GM19043 (cell line): ENCODE results near the gene CDH13.

Source experiments
- ATAC-seq: cut with Tn5 transposase; IDR thresholded peaks from one replicate; pipeline ENCODE4 v1.9.1; 2021; ENCODE audit warnings: low read depth; ENCODE audit not compliant: unreplicated experiment

Gene CDH13

GRCh38 chr16:82769845-82770244 lies 143.1 kb downstream of the CDH13 start:
- no peak for ATAC-seq

GRCh38 chr16:82772215-82772614 lies 145.4 kb downstream of the CDH13 start:
- ATAC-seq = no peak

GRCh38 chr16:82773018-82773417 lies 146.2 kb downstream of the CDH13 start:
- ATAC-seq = no peak

GRCh38 chr16:82776470-82777146 lies 149.8 kb downstream of the CDH13 start:
- ATAC-seq = no peak

- no peak for ATAC-seq
Measured at GRCh38 chr16:82782715-82783251, 156.0 kb downstream of the CDH13 start.

- ATAC-seq = no peak
Measured at GRCh38 chr16:82783933-82784572, 157.3 kb downstream of the CDH13 start.

GRCh38 chr16:82784573-82784968 lies 157.8 kb downstream of the CDH13 start:
- no peak for ATAC-seq

GRCh38 chr16:82788225-82788624 lies 161.5 kb downstream of the CDH13 start:
- no peak for ATAC-seq

GRCh38 chr16:82788919-82789318 lies 162.2 kb downstream of the CDH13 start:
- ATAC-seq = no peak

- no peak for ATAC-seq
Measured at GRCh38 chr16:82792693-82793092, 165.9 kb downstream of the CDH13 start.

- no peak for ATAC-seq
Measured at GRCh38 chr16:82793528-82794245, 166.9 kb downstream of the CDH13 start.

- ATAC-seq = no peak
Measured at GRCh38 chr16:82796047-82796446, 169.3 kb downstream of the CDH13 start.

GRCh38 chr16:82801361-82801760 lies 174.6 kb downstream of the CDH13 start:
- no peak for ATAC-seq

- no peak for ATAC-seq
Measured at GRCh38 chr16:82805866-82806265, 179.1 kb downstream of the CDH13 start.

GRCh38 chr16:82807311-82807710 lies 180.5 kb downstream of the CDH13 start:
- ATAC-seq = no peak

- no peak for ATAC-seq
Measured at GRCh38 chr16:82808036-82808435, 181.3 kb downstream of the CDH13 start.

GRCh38 chr16:82810077-82810476 lies 183.3 kb downstream of the CDH13 start:
- ATAC-seq = no peak

GRCh38 chr16:82814059-82814458 lies 187.3 kb downstream of the CDH13 start:
- no peak for ATAC-seq

- no peak for ATAC-seq
Measured at GRCh38 chr16:82819286-82819685, 192.5 kb downstream of the CDH13 start.

GRCh38 chr16:82820855-82821254 lies 194.1 kb downstream of the CDH13 start:
- no peak for ATAC-seq

- ATAC-seq = no peak
Measured at GRCh38 chr16:82824408-82824807, 197.6 kb downstream of the CDH13 start.
